Brain pericyte (primary cell): Measurements from ENCODE around the gene P2RX7.
"Not testable (repeated sequence)": the region's sequence is repeated elsewhere in the genome, so short reads cannot be mapped to it uniquely, and the experiment has no call there.

Experiments used
- DNase-seq: peaks from one replicate; pipeline ENCODE4 v3.0.0-alpha.2; 2012; ENCODE audit warnings: low read depth, low spot score

Gene P2RX7

DNA sequence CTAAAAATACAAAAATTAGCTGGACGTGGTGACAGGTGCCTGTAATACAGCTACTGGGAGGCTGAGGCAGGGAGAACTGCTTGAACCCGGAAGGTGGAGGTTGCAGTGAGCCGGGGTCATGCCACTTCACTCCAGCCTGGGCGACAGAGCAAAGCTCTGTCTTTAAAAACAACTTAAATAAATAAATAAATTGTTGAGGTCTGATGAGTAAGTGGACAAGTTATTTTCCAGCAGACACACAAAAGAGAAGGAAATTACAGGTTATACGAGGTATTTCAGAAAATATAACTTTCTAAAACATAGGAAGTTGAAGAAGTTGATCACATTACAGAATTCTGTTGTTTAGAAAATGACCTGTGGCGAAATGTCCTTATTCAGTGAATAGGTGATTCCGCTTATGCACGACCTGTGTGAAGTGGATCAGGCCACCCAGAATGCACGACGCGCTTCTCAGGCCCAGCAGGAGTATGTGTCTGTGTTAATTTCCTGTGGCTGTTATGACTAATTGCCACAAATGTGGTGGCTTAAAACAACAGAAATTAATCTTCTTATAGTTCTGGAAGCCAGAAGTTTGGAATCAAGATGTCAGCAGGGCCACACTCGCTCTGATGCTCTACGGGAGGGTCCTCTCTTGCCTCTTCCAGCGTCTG is 38.1 kb downstream of the P2RX7 start:
- DNase-seq = no peak

DNA sequence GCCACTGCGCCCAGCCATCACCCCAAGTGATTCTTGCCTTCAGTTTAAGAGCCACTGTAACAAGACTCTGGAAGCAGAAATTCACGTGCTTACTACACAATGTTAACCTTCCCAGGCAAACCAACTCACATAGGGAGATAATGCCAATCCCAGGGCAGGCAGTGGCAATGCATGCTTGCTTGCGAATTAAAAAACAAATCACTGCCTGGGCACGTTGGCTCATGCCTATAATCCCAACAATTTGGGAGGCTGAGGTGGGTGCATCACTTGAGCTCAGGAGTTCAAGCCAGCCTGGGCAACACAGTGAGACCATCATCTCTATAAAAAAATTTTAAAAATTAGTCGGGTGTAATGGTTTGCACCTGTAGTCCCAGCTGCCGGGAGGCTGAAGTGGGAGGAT is 39.5 kb downstream of the P2RX7 start:
- no peak for DNase-seq

GRCh38 chr12:121175383-121176119 is 42.9 kb downstream of the P2RX7 start:
- no peak for DNase-seq

- DNase-seq = no peak
Observed at GRCh38 chr12:121176826-121177529, 44.3 kb downstream of the P2RX7 start.

DNA sequence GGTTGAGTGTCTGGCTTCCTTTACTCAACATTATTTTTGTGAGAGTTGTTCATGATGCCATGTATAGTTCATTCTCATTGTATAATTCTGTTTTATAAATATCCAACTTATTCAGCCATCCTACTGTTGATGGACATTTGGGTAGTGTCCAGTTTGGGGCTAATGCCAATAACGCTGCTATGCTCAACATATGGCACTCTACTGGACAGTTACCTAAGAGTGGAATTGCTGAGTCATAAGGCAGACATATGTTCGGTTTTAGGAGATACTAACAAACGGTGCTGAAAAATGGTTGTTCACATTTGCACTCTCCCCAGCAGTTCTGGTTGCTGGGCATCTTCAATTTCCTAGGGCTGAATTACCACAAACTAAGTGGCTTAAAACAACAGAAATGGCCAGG is 48.5 kb downstream of the P2RX7 start:
- DNase-seq = no peak

DNA sequence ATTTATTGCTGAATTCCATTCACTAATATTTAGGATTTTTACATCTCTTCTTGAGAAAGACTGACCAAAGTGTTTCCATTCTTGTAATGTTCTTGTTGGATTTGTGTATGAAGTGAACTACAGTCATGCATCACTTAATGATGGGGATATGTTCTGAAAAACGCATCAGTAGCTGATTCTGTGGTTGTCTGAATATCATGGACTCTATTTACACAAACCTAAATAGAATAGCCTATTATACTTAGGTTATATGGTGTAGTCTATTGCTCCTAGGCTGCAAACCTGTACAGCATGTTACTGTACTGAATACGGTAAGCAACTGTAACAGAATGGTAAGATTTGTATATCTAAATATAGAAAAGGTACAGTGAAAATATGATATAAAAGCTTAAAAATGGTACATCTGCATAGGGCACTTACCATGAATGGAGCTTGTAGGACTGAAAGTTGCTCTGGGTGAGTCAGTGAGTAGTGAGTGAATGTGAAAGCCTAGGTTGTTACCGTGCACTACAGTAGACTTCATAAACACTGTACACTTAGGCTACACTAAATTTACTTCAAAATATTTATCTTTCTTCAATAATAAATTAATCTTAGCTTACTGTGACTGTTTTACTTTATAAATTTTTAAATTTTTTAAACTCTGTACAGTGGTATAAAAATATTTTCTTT is 49.7 kb downstream of the P2RX7 start:
- no peak for DNase-seq

DNA sequence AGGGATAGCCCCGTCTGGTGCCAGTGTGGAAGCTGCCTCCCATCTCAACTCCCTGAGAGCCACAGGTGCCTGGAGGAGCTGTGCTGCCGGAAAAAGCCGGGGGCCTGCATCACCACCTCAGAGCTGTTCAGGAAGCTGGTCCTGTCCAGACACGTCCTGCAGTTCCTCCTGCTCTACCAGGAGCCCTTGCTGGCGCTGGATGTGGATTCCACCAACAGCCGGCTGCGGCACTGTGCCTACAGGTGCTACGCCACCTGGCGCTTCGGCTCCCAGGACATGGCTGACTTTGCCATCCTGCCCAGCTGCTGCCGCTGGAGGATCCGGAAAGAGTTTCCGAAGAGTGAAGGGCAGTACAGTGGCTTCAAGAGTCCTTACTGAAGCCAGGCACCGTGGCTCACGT is 51.7 kb downstream of the P2RX7 start:
- DNase-seq = no peak

DNA sequence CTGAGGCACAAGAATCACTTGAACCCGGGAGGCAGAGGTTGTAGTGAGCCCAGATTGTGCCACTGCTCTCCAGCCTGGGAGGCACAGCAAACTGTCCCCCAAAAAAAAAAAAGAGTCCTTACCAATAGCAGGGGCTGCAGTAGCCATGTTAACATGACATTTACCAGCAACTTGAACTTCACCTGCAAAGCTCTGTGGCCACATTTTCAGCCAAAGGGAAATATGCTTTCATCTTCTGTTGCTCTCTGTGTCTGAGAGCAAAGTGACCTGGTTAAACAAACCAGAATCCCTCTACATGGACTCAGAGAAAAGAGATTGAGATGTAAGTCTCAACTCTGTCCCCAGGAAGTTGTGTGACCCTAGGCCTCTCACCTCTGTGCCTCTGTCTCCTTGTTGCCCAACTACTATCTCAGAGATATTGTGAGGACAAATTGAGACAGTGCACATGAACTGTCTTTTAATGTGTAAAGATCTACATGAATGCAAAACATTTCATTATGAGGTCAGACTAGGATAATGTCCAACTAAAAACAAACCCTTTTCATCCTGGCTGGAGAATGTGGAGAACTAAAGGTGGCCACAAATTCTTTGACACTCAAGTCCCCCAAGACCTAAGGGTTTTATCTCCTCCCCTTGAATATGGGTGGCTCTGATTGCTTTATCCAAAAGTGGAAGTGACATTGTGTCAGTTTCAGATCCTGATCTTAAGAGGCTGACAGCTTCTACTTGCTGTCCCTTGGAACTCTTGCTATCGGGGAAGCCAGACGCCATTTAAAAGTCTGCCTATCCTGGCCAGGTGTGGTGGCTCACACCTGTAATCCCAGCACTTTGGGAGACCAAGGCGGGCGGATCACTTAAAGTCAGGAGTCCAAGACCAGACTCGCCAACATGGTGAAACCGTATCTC is 52.6 kb downstream of the P2RX7 start:
- DNase-seq = no peak

DNA sequence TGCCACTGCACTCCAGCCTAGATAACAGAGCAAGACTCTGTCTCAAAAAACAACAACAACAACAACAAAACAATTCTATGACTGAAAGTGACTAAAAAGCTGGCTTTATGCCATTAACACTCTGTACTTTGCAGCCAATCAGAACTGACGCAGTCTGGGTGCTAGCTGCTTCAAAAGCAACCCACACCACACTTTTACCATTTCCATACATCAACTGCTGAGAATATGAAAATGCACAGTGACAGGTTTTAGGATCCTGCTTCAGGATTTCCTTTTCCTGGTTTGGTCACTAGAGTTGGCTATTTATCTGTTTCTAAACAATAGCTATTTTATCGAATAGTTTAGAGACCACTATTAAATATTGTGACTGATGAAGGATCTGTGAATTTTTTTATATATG is 54.1 kb downstream of the P2RX7 start:
- DNase-seq = no peak

GRCh38 chr12:121187501-121187900 is 54.8 kb downstream of the P2RX7 start:
- DNase-seq = no peak

DNA sequence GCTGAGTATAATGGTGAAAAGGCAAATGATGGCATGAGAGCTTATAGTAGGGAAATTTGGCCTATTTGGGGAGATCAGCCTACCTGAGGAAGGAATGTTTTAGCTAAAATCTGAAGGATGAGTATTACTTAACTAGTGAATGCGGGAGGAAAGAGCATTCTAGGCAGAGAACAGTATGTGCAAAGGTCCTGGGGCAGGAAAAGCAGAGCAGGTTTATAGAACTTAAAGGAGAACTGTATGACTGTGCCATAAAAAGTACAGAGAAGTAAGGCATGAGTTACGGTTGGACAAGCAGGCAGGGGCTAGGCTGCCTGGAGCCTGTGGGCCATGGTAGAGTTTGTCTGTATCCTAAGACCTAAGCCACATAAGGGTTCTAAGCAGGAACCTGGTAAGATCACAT is 55.6 kb downstream of the P2RX7 start:
- DNase-seq = no peak

DNA sequence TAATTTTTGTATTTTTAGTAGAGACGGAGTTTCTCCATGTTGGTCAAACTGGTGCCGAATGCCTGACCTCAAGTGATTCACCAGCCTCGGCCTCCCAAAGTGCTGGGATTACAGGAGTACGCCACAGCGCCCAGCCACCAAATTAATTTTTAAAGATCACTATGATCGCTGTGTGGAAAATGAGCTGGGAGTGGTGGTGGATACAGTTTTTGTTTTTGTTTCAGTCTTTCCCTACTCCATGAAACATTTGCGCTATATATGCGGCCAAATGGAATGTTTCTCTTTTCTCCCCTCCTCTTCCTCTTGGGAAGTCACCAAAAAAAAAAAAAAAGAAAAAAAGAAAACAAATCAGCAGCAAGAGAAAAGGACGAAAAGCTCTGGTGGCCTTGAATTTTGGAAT is 56.5 kb downstream of the P2RX7 start:
- no peak for DNase-seq

DNA sequence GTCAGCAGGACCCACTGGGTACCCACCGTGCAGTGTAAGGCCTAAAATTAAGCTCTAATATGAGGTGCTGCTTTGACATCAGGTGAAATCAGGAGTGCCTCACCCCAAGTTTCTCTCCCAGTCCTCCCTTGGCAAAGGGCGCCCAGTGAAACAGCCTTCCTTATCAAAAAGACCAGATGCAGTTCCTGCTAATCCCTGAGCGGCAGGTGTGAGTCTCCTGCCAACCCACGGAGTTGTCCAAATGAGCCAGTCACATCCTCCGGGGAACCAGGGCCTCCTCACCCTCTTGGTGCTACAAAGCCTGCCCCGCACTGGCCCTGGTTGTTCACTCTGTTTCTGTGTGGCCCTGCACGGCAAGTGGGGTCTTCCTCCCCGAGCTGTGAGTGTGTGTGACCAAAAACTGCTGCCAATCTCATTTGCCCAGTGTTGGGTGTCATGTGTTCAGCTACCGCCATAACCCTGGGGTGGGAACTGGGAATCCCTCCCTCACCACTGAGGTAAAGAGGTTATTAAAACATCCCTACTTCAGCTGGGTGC is 57.0 kb downstream of the P2RX7 start:
- DNase-seq = no peak

- no peak for DNase-seq
Observed at GRCh38 chr12:121190523-121191031, 57.9 kb downstream of the P2RX7 start.

DNA sequence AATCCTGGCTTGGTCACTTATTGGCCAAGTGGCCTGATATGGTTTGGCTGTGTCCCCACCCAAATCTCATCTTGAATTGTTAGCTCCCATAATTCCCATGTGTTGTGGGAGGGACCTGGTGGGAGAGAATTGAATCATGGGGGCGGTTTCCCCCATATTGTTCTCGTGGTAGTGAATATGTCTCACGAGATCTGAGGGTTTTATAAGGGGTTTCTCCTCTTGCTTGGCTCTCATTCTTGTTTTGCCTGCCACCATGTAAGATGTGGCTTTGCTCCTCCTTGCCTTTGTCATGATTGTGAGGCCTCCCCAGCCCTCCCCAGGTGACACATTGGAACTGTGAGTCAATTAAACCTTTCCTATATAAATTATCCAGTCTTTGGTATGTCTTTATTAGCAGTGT is 58.5 kb downstream of the P2RX7 start:
- DNase-seq = no peak

DNA sequence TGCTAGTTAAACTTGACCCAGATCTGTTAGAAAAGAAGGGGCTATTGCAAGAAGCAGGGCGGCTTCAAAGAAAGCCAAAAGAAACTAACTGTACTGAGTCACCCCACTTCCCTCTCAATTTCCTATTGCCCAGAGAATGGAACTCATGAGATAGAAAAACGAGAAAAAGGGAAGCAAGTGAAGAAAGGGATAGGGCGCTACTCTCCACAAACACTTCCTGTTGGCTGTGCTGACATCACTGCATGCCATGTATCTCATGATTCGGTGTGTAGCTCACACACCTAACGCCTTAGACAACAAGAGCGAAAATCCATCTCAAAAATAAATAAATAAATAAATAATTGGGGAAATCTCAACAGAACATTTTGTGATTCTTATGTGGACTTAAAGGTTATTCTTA is 64.2 kb downstream of the P2RX7 start:
- no peak for DNase-seq

GRCh38 chr12:121198949-121199348 is 66.3 kb downstream of the P2RX7 start:
- no peak for DNase-seq

DNA sequence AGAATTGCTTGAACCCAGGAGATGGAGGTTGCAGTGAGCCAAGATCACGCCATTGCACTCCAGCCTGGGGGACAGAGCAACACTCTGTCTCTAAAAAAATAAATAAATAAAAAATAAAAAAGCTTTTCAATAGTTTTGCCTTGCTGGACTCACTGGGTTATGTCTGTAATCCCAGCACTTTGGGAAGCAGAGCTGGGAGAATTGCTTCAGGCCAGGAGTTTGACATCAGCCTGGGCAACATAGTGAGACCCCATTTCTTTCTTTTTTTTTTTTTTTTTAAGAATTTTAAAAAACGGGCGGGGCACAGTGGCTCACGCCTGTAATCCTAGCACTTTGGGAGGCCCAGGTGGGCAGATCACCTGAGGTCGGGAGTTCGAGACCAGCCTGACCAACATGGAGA is 68.5 kb downstream of the P2RX7 start:
- not testable (repeated sequence) for DNase-seq

DNA sequence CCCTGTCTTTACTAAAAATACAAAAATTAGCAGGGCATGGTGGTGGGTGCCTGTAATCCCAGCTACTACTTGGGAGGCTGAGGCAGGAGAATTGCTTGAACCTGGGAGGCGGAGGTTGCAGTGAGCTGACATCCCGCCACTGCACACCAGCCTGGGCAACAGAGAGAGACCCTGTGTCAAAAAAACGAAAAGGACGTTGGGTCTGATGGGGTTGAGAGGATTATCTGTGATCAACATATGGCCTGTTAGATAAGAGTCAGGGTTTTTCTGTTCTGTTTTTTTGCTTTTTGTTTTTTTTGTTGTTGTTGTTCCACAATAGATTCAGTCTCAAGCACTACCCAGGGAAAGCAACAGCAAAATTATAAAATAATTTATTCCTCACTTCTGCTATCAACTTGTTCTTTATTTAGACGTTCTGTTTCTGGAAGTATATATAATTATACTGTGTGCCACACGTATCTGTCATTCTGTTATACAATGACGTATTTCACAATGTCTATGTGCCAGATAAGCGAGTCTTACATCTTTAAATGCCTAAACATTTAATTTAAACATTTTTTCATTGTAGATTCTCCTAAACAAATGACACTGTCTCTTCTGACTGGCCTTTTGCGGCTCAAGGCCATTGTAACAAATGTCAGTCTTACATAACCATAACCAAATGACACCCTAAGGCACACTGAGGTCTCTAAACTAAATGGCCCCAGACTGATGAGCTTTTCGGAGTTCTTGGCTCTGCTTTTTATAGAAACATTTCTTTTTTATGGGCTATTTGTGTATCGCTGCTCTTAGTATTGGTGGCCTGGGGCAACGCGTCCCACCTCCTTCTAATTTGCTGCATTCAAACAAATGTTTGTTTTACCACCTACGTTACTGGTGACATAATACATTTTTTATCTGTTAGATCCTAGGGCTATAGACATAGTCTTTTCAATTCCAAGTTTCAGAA is 70.0 kb downstream of the P2RX7 start:
- no peak for DNase-seq

DNA sequence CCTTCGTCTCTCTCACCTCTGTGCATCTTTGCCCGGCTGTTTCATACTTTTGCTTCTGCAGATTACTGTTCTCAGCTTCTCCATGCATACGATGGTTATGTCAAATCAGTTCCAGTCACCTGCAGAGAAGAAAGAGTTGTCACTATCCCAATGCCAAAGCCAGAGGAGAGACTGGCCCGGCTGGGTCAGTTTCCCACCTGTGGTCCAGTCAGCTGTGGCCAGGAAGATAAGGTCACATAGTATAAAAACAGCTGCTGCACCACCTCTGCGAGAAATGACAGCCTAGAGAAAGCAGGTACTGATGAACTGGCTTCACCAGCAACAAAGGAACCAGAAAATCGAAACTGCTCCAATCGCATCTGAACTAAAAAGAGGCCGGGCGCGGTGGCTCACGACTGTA is 70.8 kb downstream of the P2RX7 start:
- DNase-seq = no peak
